ENCODE results near the gene ACVR1C. TPM values are rescaled to one million over a fixed set of nuclear protein-coding genes. Genes with fewer than 3 reads are reported as not detected.
"Not testable (repeated sequence)": the region's sequence is repeated elsewhere in the genome, so short reads cannot be mapped to it uniquely, and the experiment has no call there.

The ACVR1C gene
- total RNA-seq, 1 experiment from 2014 or later: not detected

DNA sequence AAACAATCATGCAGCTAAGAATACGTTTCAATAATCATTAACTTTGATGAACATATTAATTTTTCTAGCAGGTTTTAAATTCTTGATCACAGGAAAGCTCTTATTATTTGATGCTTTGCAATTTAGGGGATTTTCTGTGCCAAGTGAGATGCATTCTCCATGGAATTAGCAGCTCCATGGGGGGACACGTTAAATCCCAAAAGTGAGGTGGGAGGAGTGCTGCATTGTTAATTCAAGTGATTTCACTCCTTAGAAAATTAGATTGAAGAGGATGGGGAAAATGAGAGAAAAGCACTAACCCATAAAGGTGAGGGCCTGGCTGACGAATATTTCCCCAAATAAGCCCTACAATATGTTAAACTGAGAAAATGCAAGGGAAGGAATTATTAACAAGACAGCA, 69.2 kb downstream of the ACVR1C start:
- Histone ChIP-seq H3K9me3 (replicated peaks) (no peaks in the 10 kb centered on the region), H3K4me3 (no peak overlapping the region), H3K36me3 (no peaks in the 10 kb centered on the region), H3K27ac (no peak overlapping the region), H3K4me1 (replicated peaks) (peaks cover 5% of the 10 kb centered on the region), H3K27me3 (replicated peaks) (no peaks in the 10 kb centered on the region)
- no peak for DNase-seq (ENCODE audit: low read depth in 1 of 2, low spot score in 2 of 2)

GRCh38 chr2:157559061-157559460, 69.6 kb downstream of the ACVR1C start:
- DNase-seq (ENCODE audit: low read depth in 1 of 2, low spot score in 2 of 2): peak in 1 of 2 experiments; percentile 9
- H3K4me1 ChIP-seq (replicated peaks): peaks cover 5% of the 10 kb centered on the region
- H3K27me3 ChIP-seq (replicated peaks): no peaks in the 10 kb centered on the region
- no peak overlapping the region for H3K27ac ChIP-seq
- no peak overlapping the region for H3K4me3 ChIP-seq
- no peaks in the 10 kb centered on the region for H3K36me3 ChIP-seq
- H3K9me3 ChIP-seq (replicated peaks): no peaks in the 10 kb centered on the region

DNA sequence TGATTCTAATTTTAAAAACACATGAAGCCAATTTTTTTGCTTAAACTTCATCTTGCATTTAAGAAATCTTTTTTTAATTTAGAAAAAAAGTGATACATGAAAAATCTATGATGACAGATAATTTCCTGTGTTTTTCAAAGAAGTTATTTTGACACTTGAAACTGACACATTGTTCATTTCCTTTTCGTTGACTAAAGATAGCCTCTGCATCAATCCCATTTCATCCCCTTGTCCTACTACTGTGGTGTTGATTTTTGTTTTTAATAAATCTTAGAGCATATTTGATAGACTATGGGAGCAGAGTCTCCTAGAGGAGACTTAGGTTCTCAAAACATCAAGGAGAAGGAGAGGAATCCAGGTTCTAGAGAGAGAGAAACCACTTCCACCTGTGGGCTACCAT, 70.9 kb downstream of the ACVR1C start:
- no peaks in the 10 kb centered on the region for H3K36me3 ChIP-seq
- H3K4me3 ChIP-seq: no peak overlapping the region
- H3K27me3 ChIP-seq (replicated peaks): no peaks in the 10 kb centered on the region
- no peak for DNase-seq (ENCODE audit: low read depth in 1 of 2, low spot score in 2 of 2)
- peaks cover 5% of the 10 kb centered on the region for H3K4me1 ChIP-seq (replicated peaks)
- no peak overlapping the region for H3K27ac ChIP-seq
- H3K9me3 ChIP-seq (replicated peaks): no peaks in the 10 kb centered on the region

DNA sequence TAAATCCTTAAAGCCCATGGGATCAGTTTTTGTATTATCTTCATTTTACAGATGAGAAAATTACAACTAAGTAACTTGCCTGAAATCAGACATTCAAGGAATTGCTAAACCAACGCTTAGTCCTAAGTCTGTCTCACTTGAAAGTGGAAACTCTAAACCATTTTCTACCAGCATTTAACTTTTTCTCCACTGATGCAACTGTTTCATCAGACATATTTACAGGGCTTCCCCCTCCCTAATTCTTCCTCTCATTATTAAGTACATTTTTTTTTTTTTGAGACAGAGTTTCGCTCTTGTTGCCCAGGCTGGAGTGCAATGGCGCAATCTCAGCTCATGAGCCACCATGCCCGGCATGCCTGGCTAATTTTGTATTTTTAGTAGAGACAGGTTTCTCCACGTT, 88.6 kb downstream of the ACVR1C start:
- no peak overlapping the region for H3K27ac ChIP-seq
- H3K27me3 ChIP-seq (replicated peaks): 0 out of 2 replicates have a peak, but pooled peaks cover 5% of the 10 kb centered on the region
- H3K4me3 ChIP-seq: no peak overlapping the region
- no peaks in the 10 kb centered on the region for H3K9me3 ChIP-seq (replicated peaks)
- H3K4me1 ChIP-seq (replicated peaks): no peaks in the 10 kb centered on the region
- H3K36me3 ChIP-seq: no peaks in the 10 kb centered on the region
- DNase-seq (ENCODE audit: low read depth in 1 of 2, low spot score in 2 of 2): no peak

GRCh38 chr2:157538064-157538463, 90.6 kb downstream of the ACVR1C start:
- no peak overlapping the region for H3K27ac ChIP-seq
- no peaks in the 10 kb centered on the region for H3K36me3 ChIP-seq
- no peak for DNase-seq (ENCODE audit: low read depth in 1 of 2, low spot score in 2 of 2)
- no peaks in the 10 kb centered on the region for H3K9me3 ChIP-seq (replicated peaks)
- no peaks in the 10 kb centered on the region for H3K4me1 ChIP-seq (replicated peaks)
- no peak overlapping the region for H3K4me3 ChIP-seq
- 0 out of 2 replicates have a peak, but pooled peaks cover 5% of the 10 kb centered on the region for H3K27me3 ChIP-seq (replicated peaks)

DNA sequence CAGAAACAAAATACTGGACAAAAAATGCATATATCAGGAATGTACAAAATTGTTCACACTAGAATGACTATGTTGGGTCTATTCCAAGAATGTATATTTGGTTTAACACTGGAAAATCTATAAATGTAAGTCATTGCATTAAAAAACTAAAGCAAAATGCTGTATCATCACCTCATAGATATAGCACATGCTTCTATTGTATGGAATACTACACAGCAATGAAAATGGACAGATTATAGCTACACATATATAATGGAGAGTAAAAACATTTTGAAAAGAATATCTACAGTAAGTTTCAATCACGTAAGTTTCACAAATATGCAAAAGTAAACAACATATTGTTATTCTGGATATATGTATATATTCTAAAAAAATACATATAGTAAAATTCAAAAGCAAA, 91.8 kb downstream of the ACVR1C start:
- H3K27me3 ChIP-seq (replicated peaks): 0 out of 2 replicates have a peak, but pooled peaks cover 5% of the 10 kb centered on the region
- no peak overlapping the region for H3K27ac ChIP-seq
- no peaks in the 10 kb centered on the region for H3K36me3 ChIP-seq
- H3K9me3 ChIP-seq (replicated peaks): no peaks in the 10 kb centered on the region
- H3K4me1 ChIP-seq (replicated peaks): no peaks in the 10 kb centered on the region
- no peak for DNase-seq (ENCODE audit: low read depth in 1 of 2, low spot score in 2 of 2)
- no peak overlapping the region for H3K4me3 ChIP-seq

GRCh38 chr2:157528963-157529751, 99.5 kb downstream of the ACVR1C start:
- Histone ChIP-seq H3K27me3 (replicated peaks) (no peaks in the 10 kb centered on the region; the same call in 1 of the 2 replicates), H3K27ac (no peak overlapping the region), H3K9me3 (replicated peaks) (no peaks in the 10 kb centered on the region), H3K4me1 (replicated peaks) (no peaks in the 10 kb centered on the region), H3K36me3 (no peaks in the 10 kb centered on the region), H3K4me3 (no peak overlapping the region)
- no peak for DNase-seq (ENCODE audit: low read depth in 1 of 2, low spot score in 2 of 2)

DNA sequence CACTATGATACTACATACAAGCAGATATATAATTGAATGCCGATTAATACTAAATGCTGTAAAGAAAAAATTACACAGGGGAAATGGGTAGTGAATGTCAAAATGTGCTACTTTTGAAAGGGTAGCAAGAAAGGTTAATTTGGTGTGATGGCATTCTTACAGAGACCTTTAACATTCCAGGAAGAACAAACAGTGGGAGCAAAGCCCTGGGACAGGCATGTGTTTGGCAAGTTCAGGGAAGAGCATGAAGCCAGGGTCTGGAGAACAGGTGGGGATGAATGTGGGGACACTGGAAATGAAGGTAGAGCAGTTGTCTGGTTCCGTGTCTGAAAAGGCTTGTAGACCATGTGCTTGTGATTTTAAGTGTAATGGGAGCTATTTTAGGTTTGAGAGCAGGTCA, 102.6 kb downstream of the ACVR1C start:
- Histone ChIP-seq H3K4me1 (replicated peaks) (no peaks in the 10 kb centered on the region), H3K27me3 (replicated peaks) (peaks cover 4% of the 10 kb centered on the region; the same call in 1 of the 2 replicates), H3K9me3 (replicated peaks) (no peaks in the 10 kb centered on the region), H3K36me3 (no peaks in the 10 kb centered on the region), H3K4me3 (no peak overlapping the region), H3K27ac (no peak overlapping the region)
- no peak for DNase-seq (ENCODE audit: low read depth in 1 of 2, low spot score in 2 of 2)

- peaks cover 4% of the 10 kb centered on the region; the same call in 1 of the 2 replicates for H3K27me3 ChIP-seq (replicated peaks)
- H3K4me1 ChIP-seq (replicated peaks): no peaks in the 10 kb centered on the region
- H3K9me3 ChIP-seq (replicated peaks): no peaks in the 10 kb centered on the region
- H3K36me3 ChIP-seq: no peaks in the 10 kb centered on the region
- no peak overlapping the region for H3K4me3 ChIP-seq
- H3K27ac ChIP-seq: no peak overlapping the region
- no peak for DNase-seq (ENCODE audit: low read depth in 1 of 2, low spot score in 2 of 2)
Measured at GRCh38 chr2:157523270-157524247, 105.1 kb downstream of the ACVR1C start.

DNA sequence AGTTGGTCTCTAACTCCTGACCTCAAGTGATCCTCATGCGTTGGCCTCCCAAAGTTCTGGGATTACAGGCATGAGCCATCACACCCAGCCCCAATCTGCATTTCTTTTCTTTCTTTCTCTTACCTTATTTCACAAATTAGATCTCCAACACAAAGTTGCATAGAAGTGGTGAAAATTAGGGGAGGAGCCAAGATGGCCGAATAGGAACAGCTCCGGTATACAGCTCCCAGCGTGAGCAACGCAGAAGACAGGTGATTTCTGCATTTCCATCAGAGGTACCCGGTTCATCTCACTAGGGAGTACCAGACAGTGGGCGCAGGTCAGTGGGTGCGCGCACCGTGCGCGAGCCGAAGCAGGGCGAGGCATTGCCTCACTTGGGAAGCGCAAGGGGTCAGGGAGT, 113.7 kb downstream of the ACVR1C start:
- H3K9me3 ChIP-seq (replicated peaks); H3K27me3 ChIP-seq (replicated peaks); H3K36me3 ChIP-seq; H3K27ac ChIP-seq; H3K4me3 ChIP-seq; H3K4me1 ChIP-seq (replicated peaks); DNase-seq (ENCODE audit: low read depth in 1 of 2, low spot score in 2 of 2): not testable (repeated sequence)

DNA sequence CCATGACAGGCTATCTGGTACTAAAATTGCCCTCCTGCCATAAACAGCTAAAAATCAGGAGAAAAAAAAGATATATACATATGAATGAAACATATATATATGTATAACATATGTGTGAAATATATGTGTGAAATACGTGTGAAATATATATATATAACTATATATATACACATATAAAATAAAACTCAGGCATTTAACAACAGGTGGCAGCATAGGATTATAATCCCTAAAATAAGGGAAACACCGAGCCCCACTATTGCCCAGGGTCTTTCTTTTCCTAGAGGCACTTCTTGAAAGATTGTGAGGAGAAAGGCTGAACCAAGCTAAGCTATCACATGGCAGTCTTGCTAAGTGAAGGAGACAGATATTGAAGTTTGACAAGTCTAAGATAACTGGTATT, 118.9 kb downstream of the ACVR1C start:
- Histone ChIP-seq H3K27me3 (replicated peaks) (no peaks in the 10 kb centered on the region; the same call in 1 of the 2 replicates), H3K36me3 (no peaks in the 10 kb centered on the region), H3K9me3 (replicated peaks) (no peaks in the 10 kb centered on the region), H3K27ac (no peak overlapping the region), H3K4me1 (replicated peaks) (no peaks in the 10 kb centered on the region), H3K4me3 (no peak overlapping the region)
- no peak for DNase-seq (ENCODE audit: low read depth in 1 of 2, low spot score in 2 of 2)

- H3K27ac ChIP-seq: no peak overlapping the region
- H3K4me3 ChIP-seq: no peak overlapping the region
Measured at GRCh38 chr2:157508676-157509075, 120.0 kb downstream of the ACVR1C start.

GRCh38 chr2:157506586-157506985, 122.1 kb downstream of the ACVR1C start:
- DNase-seq (ENCODE audit: low read depth in 1 of 2, low spot score in 2 of 2): no peak
- Histone ChIP-seq H3K27ac (no peak overlapping the region), H3K4me3 (no peak overlapping the region), H3K9me3 (replicated peaks) (no peaks in the 10 kb centered on the region), H3K4me1 (replicated peaks) (no peaks in the 10 kb centered on the region), H3K36me3 (no peaks in the 10 kb centered on the region), H3K27me3 (replicated peaks) (no peaks in the 10 kb centered on the region; the same call in 1 of the 2 replicates)

More at GRCh38 chr2:157508676-157509075, 120.0 kb downstream of the ACVR1C start:
- no peaks in the 10 kb centered on the region; the same call in 1 of the 2 replicates for H3K27me3 ChIP-seq (replicated peaks)
- no peak for DNase-seq (ENCODE audit: low read depth in 1 of 2, low spot score in 2 of 2)
- no peaks in the 10 kb centered on the region for H3K9me3 ChIP-seq (replicated peaks)
- H3K36me3 ChIP-seq: no peaks in the 10 kb centered on the region
- no peaks in the 10 kb centered on the region for H3K4me1 ChIP-seq (replicated peaks)

GRCh38 chr2:157504623-157505022, 124.0 kb downstream of the ACVR1C start:
- Histone ChIP-seq H3K4me3 (no peak overlapping the region), H3K4me1 (replicated peaks) (no peaks in the 10 kb centered on the region), H3K9me3 (replicated peaks) (no peaks in the 10 kb centered on the region), H3K27me3 (replicated peaks) (no peaks in the 10 kb centered on the region), H3K36me3 (no peaks in the 10 kb centered on the region), H3K27ac (no peak overlapping the region)
- DNase-seq (ENCODE audit: low read depth in 1 of 2, low spot score in 2 of 2): no peak
